HCT116 (cell line): ENCODE measurements around the gene SLC7A8. TPM values are rescaled to one million over a fixed set of nuclear protein-coding genes. Genes with fewer than 3 reads are reported as not detected.

ENCODE experiments used
- ATAC-seq: fragments of 200-7000 bp; cut with Tn5 transposase; 2 replicates; pipeline ENCODE4 v1.9.1; 2020; ENCODE audit warnings: mild to moderate bottlenecking, moderate library complexity
- BruUV-seq: library from RNA; stranded (reverse); fragments of 400-500 nt; replicated peaks from 2 replicates; lab custom pipeline; 2021; lab: Mats Ljungman, UMichigan
- CTCF ChIA-PET: fragments of 300-600 bp; sonication (Branson Sonifier 250); formaldehyde crosslinking; loops from one replicate; lab custom pipeline; 2021; ENCODE audit warnings: antibody characterized with exemption; lab: Charles Lee
- POLR2A ChIA-PET: fragments of 300-600, 350-600 bp; sonication (Branson Sonifier 250); formaldehyde crosslinking; loops from one replicate; lab custom pipeline; 2021; ENCODE audit warnings: antibody characterized with exemption; lab: Charles Lee
- RAD21 ChIA-PET, 2 experiments: fragments of 300-600 bp; sonication (Branson Sonifier 250); formaldehyde crosslinking; loops; one replicate each; lab custom pipeline; 2023; ENCODE audit warnings: low total read pairs in 2 of 2; ENCODE audit not compliant: uncharacterized antibody in 2 of 2, unreplicated experiment in 2 of 2, low non-redundant PET in 1 of 2; lab: Charles Lee
- DNase-seq: peaks from one replicate; pipeline ENCODE4 v3.0.0-alpha.2; 2010; ENCODE audit warnings: low read depth, low spot score
- H2AFZ ChIP-seq: fragments of 200-600 bp; shearing (Covaris generic), sonication (generic); 2 replicates; pipeline ENCODE4 v1.6.1; 2017; ENCODE audit warnings: low read depth, mixed run types, mixed read lengths, antibody characterized with exemption, low read length; ENCODE audit not compliant: poor library complexity, severe bottlenecking
- H3K27ac ChIP-seq: 2 replicates; pipeline ENCODE4 v1.5.1; 2012; ENCODE audit warnings: low read depth, low read length
- H3K27me3 ChIP-seq: fragments of 200-600 bp; sonication (generic); 2 replicates; pipeline ENCODE4 v1.6.1; 2016; ENCODE audit warnings: mixed run types, low read length, mixed read lengths; ENCODE audit not compliant: insufficient read depth
- H3K36me3 ChIP-seq, 2 experiments: fragments of 200-500 bp in 1 of 2; fragments of 200-600 bp in 1 of 2; sonication (Bioruptor generic) in 1 of 2; sonication (generic) in 1 of 2; 2 replicates each; pipeline versions ENCODE4 v1.5.1 to v1.6.1; 2014 to 2016; ENCODE audit warnings: low read length in 2 of 2, inconsistent platforms in 1 of 2, mixed read lengths in 1 of 2, mixed run types in 1 of 2; ENCODE audit not compliant: insufficient read depth in 2 of 2, control insufficient read depth in 1 of 2
- H3K4me1 ChIP-seq, 2 experiments: fragments of 200-600 bp in 1 of 2; sonication (generic) in 1 of 2; 2 replicates each; pipeline versions ENCODE4 v1.5.1 to v1.6.1; 2012 to 2017; ENCODE audit warnings: low read length in 2 of 2, inconsistent platforms in 1 of 2, mild to moderate bottlenecking in 1 of 2, mixed read lengths in 1 of 2, mixed run types in 1 of 2, moderate library complexity in 1 of 2; ENCODE audit not compliant: insufficient read depth in 2 of 2, control insufficient read depth in 1 of 2
- H3K4me2 ChIP-seq: fragments of 200-600 bp; sonication (generic); 2 replicates; pipeline ENCODE4 v1.6.1; 2017; ENCODE audit warnings: mixed run types, low read length, mixed read lengths
- H3K4me3 ChIP-seq, 2 experiments: fragments of 200-600 bp in 1 of 2; sonication (generic) in 1 of 2; replicated peaks in 1 of 2; 2 replicates each; pipeline ENCODE4 v1.5.1; 2011 to 2016; ENCODE audit warnings: low read length in 2 of 2, control low read depth in 1 of 2, low read depth in 1 of 2, mild to moderate bottlenecking in 1 of 2, mixed read lengths in 1 of 2, mixed run types in 1 of 2
- H3K79me2 ChIP-seq: fragments of 200-600 bp; sonication (generic); 2 replicates; pipeline ENCODE4 v1.6.1; 2017; ENCODE audit warnings: mild to moderate bottlenecking, mixed run types, low read length, moderate library complexity, mixed read lengths; ENCODE audit not compliant: insufficient read depth
- H3K9ac ChIP-seq: fragments of 200-600 bp; sonication (generic); 2 replicates; pipeline ENCODE4 v1.6.1; 2016; ENCODE audit warnings: low read length, mixed read lengths
- H3K9me2 ChIP-seq: fragments of 200-600 bp; sonication (generic), shearing (Covaris generic); 2 replicates; pipeline ENCODE4 v1.6.1; 2017; ENCODE audit warnings: mixed run types, mild to moderate bottlenecking, moderate library complexity; ENCODE audit not compliant: insufficient read depth
- H3K9me3 ChIP-seq, 2 experiments: fragments of 200-500 bp in 1 of 2; fragments of 200-600 bp in 1 of 2; sonication (Bioruptor generic) in 1 of 2; sonication (generic) in 1 of 2; 2 replicates each; pipeline ENCODE4 v1.6.1; 2014 to 2017; ENCODE audit warnings: low read length in 2 of 2, mixed read lengths in 2 of 2, inconsistent platforms in 1 of 2, low read depth in 1 of 2, mild to moderate bottlenecking in 1 of 2, mixed run types in 1 of 2, moderate library complexity in 1 of 2; ENCODE audit not compliant: control insufficient read depth in 1 of 2, insufficient read depth in 1 of 2
- H4K20me1 ChIP-seq: fragments of 200-600 bp; sonication (generic), shearing (Covaris generic); 2 replicates; pipeline ENCODE4 v1.6.1; 2017; ENCODE audit warnings: mixed run types, mild to moderate bottlenecking, moderate library complexity; ENCODE audit not compliant: insufficient read depth
- EGR1 ChIP-seq: IDR thresholded peaks from 2 replicates; pipeline ENCODE4 v1.6.1; 2012; ENCODE audit warnings: low read depth
- ELF1 ChIP-seq: IDR thresholded peaks from 2 replicates; pipeline ENCODE4 v1.6.1; 2012; ENCODE audit warnings: low read depth, borderline replicate concordance
- JUND ChIP-seq: IDR thresholded peaks from 2 replicates; pipeline ENCODE4 v1.6.1; 2012
- MAX ChIP-seq: IDR thresholded peaks from 2 replicates; pipeline ENCODE4 v1.6.1; 2012
- POLR2A ChIP-seq: IDR thresholded peaks from 2 replicates; pipeline ENCODE4 v1.7.0; 2011; ENCODE audit warnings: borderline replicate concordance; ENCODE audit not compliant: insufficient read depth, insufficient read length; ENCODE audit errors: extremely low read depth
- POLR2AphosphoS5 ChIP-seq: IDR thresholded peaks from 2 replicates; pipeline ENCODE4 v1.6.1; 2011; ENCODE audit warnings: mild to moderate bottlenecking, low read depth, low read length, moderate library complexity
- SRF ChIP-seq: IDR thresholded peaks from 2 replicates; pipeline ENCODE4 v1.6.1; 2012; ENCODE audit warnings: low read depth
- YY1 ChIP-seq: IDR thresholded peaks from 2 replicates; pipeline ENCODE4 v1.6.1; 2011; ENCODE audit warnings: low read length, low read depth, moderate library complexity, mild to moderate bottlenecking; ENCODE audit not compliant: insufficient replicate concordance; ENCODE audit errors: extremely low read depth
- ZBTB33 ChIP-seq: IDR thresholded peaks from 2 replicates; pipeline ENCODE4 v1.6.1; 2011; ENCODE audit warnings: mild to moderate bottlenecking, low read length, moderate library complexity; ENCODE audit not compliant: insufficient replicate concordance; ENCODE audit errors: extremely low read depth
- intact Hi-C: fragments of 100-400 bp; cut with micrococcal nuclease; formaldehyde crosslinking; loops from 2 replicates; pipeline ENCODE4 v1.10.0; 2022
- total RNA-seq: library from RNA; stranded (reverse); gene quantifications from one replicate; pipeline ENCODE4 v1.2.1, GENCODE V29; 2021; ENCODE audit not compliant: unreplicated experiment

The SLC7A8 gene
- total RNA-seq, 1 experiment from 2014 or later: 5.3 TPM

DNA sequence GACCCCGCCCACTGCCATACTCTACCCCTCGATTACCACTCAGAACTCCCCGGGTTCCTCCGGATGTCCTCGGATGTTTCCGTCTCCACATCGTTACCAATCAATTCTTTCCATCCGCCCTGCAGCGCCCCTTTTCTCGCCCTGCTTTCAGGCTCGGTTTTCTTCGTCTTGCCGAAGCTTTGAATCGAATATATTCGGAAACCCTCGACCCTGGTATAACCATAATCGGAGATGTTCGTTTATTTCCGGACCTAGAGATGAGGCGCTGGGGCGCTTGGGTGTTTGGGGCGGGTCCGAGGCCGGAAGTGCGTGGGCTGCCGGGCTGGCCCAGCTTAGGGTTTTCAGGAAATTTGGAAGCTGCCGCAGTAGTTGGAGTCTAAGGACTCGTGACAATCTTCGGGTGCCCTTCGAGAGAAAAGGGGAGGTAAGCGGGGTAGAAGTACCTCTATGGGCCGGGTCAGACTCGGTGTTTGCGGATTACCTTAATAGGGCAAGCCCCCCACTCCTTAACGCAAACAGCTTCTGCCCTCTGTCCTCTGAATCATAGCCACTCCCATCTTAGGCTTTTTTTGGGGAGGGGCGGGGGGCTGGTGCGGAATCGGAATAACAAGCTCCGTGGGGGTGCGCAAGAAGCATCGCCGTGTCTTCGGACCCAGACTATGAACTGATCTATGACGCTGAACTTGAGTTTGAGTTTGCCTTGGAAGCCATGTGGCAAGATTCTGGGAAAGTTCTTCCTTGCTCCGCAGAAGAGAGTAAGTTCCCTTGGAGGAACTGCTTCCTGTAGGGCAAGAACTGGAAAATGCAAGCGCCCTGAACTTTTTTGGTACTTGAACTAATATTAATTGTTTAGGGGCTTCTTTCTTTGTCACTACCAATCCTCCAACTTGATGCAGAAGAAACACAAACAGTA lies 88.0 kb downstream of the SLC7A8 start, which contains the start of gene C14orf119:
TSS of gene C14orf119 (plus strand) at position 310 of the 913 bp plus-strand sequence. CDS start 2,154 bp downstream, outside the sequence.
- Histone ChIP-seq H3K9ac (peak within 1 kb of the TSS; percentile 94), H4K20me1 (peaks cover 6% of the 10 kb centered on the region; the same call in 1 of the 2 replicates), H3K4me2 (peak within 1 kb of the TSS; percentile 95), H3K4me3 (peak within 1 kb of the TSS; percentile 90 to 96)
- intact Hi-C loops: loop anchor here (2.0 kb wide), 1 partner anchor 27 kb away; no protein-coding TSS in a partner anchor
- ChIA-PET CTCF (interaction anchor here (0.7 to 3.0 kb wide), 16 partner anchors 9 to 206 kb away, joined by 3 to 64 read pairs (median 6); partner anchors contain the start of genes CDH24 and PRMT5), RAD21 (interaction anchor here (0.7 to 1.6 kb wide), 5 partner anchors 24 to 27 kb away, joined by 3 to 5 read pairs (median 3); no protein-coding TSS in a partner anchor)
- TSS peak; percentile 78 for BruUV-seq
- TF ChIP-seq ELF1 (peak; percentile 75), POLR2A (peak; percentile 67), SRF (peak; percentile 92), YY1 (no peak), POLR2AphosphoS5 (peak; percentile 80), ZBTB33 (no peak), JUND (0 out of 2 replicates have a peak, but pooled peaks have one; percentile 13), EGR1 (peak; percentile 95), MAX (peak; percentile 55)
- TF ChIP-seq, all 23 proteins: peak for 7
- Histone ChIP-seq H3K9me3 (no peaks in the 10 kb centered on the region), H2AFZ (no peak within 1 kb of the TSS), H3K36me3 (peaks cover 29 to 33% of the 10 kb centered on the region in 2 experiments), H3K4me1 (peaks cover 6 to 12% of the 10 kb centered on the region in 2 experiments; a peak in 2 of 4 replicates), H3K79me2 (peaks cover 78% of the 10 kb centered on the region), H3K9me2 (no peaks in the 10 kb centered on the region), H3K27me3 (no peaks in the 10 kb centered on the region), H3K27ac (peak within 1 kb of the TSS; percentile 87)
- peak; percentile 88 for ATAC-seq
- POLR2A ChIA-PET: interaction anchor here (0.6 to 2.2 kb wide), 26 partner anchors 8 to 1271 kb away, joined by 3 to 35 read pairs (median 5); partner anchors contain the start of genes AJUBA, BCL2L2 and HOMEZ
- DNase-seq: peak; percentile 99
